Astrocyte (in vitro differentiated cells and primary cell): Measurements from ENCODE around the gene TMEM33. TPM values are rescaled to one million over a fixed set of nuclear protein-coding genes. Genes with fewer than 3 reads are reported as not detected.
"Not testable (repeated sequence)": the region's sequence is repeated elsewhere in the genome, so short reads cannot be mapped to it uniquely, and the experiment has no call there.

Source experiments
- DNase-seq: peaks from one replicate; pipeline ENCODE4 v3.0.0-alpha.2; 2010; ENCODE audit warnings: low read depth
- FAIRE-seq: peaks from 2 replicates; lab custom pipeline; 2011; peaks lifted over from hg19 to GRCh38; lab: Jason Lieb, UNC
- H2AFZ ChIP-seq: 2 replicates; pipeline ENCODE4 v1.6.0; 2012; ENCODE audit warnings: low read depth, low read length, inconsistent platforms
- H3K27ac ChIP-seq: 2 replicates; pipeline ENCODE4 v1.5.1; 2011; ENCODE audit warnings: low read depth, low read length, inconsistent platforms
- H3K27me3 ChIP-seq: 2 replicates; pipeline ENCODE4 v1.6.0; 2011; ENCODE audit warnings: low read length, inconsistent platforms; ENCODE audit not compliant: insufficient read depth
- H3K36me3 ChIP-seq: 2 replicates; pipeline ENCODE4 v1.5.1; 2011; ENCODE audit warnings: low read length, inconsistent platforms; ENCODE audit not compliant: insufficient read depth
- H3K4me1 ChIP-seq: 2 replicates; pipeline ENCODE4 v1.5.1; 2011; ENCODE audit warnings: low read length, inconsistent platforms; ENCODE audit not compliant: insufficient read depth
- H3K4me2 ChIP-seq: 2 replicates; pipeline ENCODE4 v1.6.0; 2012; ENCODE audit warnings: low read length, inconsistent platforms
- H3K4me3 ChIP-seq: 2 replicates; pipeline ENCODE4 v1.5.1; 2011; ENCODE audit warnings: low read depth, mild to moderate bottlenecking, low read length, inconsistent platforms; ENCODE audit not compliant: insufficient read depth
- H3K79me2 ChIP-seq: 2 replicates; pipeline ENCODE4 v1.6.0; 2012; ENCODE audit warnings: mild to moderate bottlenecking, low read length, inconsistent platforms; ENCODE audit not compliant: insufficient read depth
- H3K9ac ChIP-seq: 2 replicates; pipeline ENCODE4 v1.6.0; 2012; ENCODE audit warnings: mild to moderate bottlenecking, low read length, inconsistent platforms
- H3K9me3 ChIP-seq: 2 replicates; pipeline ENCODE4 v1.5.1; 2012; ENCODE audit warnings: low read depth, mild to moderate bottlenecking, low read length, inconsistent platforms; ENCODE audit not compliant: insufficient read depth
- H4K20me1 ChIP-seq: 2 replicates; pipeline ENCODE4 v1.6.0; 2012; ENCODE audit warnings: low read length, inconsistent platforms; ENCODE audit not compliant: insufficient read depth
- H3K27ac Mint-ChIP-seq: one replicate; pipeline ENCODE4 v1.8.0; 2021; ENCODE audit warnings: mild to moderate bottlenecking, mixed read lengths; ENCODE audit not compliant: unreplicated experiment
- H3K27me3 Mint-ChIP-seq: one replicate; pipeline ENCODE4 v1.8.0; 2021; ENCODE audit warnings: low read depth, mixed read lengths; ENCODE audit not compliant: unreplicated experiment
- H3K36me3 Mint-ChIP-seq: one replicate; pipeline ENCODE4 v1.8.0; 2021; ENCODE audit warnings: low read depth, mixed read lengths; ENCODE audit not compliant: unreplicated experiment
- H3K4me1 Mint-ChIP-seq: one replicate; pipeline ENCODE4 v1.8.0; 2021; ENCODE audit warnings: low read depth, mixed read lengths; ENCODE audit not compliant: unreplicated experiment
- H3K4me3 Mint-ChIP-seq: one replicate; pipeline ENCODE4 v1.8.0; 2021; ENCODE audit warnings: mild to moderate bottlenecking, moderate library complexity, mixed read lengths; ENCODE audit not compliant: unreplicated experiment
- H3K9me3 Mint-ChIP-seq: one replicate; pipeline ENCODE4 v1.8.0; 2021; ENCODE audit warnings: mild to moderate bottlenecking, mixed read lengths; ENCODE audit not compliant: unreplicated experiment
- CTCF ChIP-seq: IDR thresholded peaks from 2 replicates; pipeline ENCODE4 v1.5.1; 2011; ENCODE audit warnings: low read depth, mild to moderate bottlenecking, inconsistent platforms, low read length, moderate library complexity; ENCODE audit not compliant: insufficient read depth
- EZH2 ChIP-seq: IDR thresholded peaks from 2 replicates; pipeline ENCODE4 v1.6.1; 2012; ENCODE audit warnings: mild to moderate bottlenecking, low read length, inconsistent platforms; ENCODE audit not compliant: insufficient read depth
- total RNA-seq: library from RNA; stranded (reverse); gene quantifications from 2 replicates; pipeline ENCODE4 v1.2.1, GENCODE V29; 2021

TMEM33 gene
- total RNA-seq, 1 donor from 2014 or later, result 84.0 TPM

GRCh38 chr4:41912546-41912945, 22.7 kb upstream of the TMEM33 start:
- Mint-ChIP-seq H3K4me3 (no peak overlapping the region), H3K27me3 (no peaks in the 10 kb centered on the region), H3K9me3 (no peaks in the 10 kb centered on the region), H3K36me3 (no peaks in the 10 kb centered on the region), H3K4me1 (peaks cover 4% of the 10 kb centered on the region), H3K27ac (no peak overlapping the region)
- no peak for FAIRE-seq
- DNase-seq, result no peak
- H3K27me3 ChIP-seq, result no peaks in the 10 kb centered on the region
- no peaks in the 10 kb centered on the region for H3K36me3 ChIP-seq
- no peaks in the 10 kb centered on the region for H3K4me1 ChIP-seq
- H4K20me1 ChIP-seq, result no peaks in the 10 kb centered on the region
- TF ChIP-seq CTCF, result no peak
- TF ChIP-seq EZH2, result no peak
- no peak overlapping the region for H2AFZ ChIP-seq
- H3K27ac ChIP-seq, result no peak overlapping the region
- no peaks in the 10 kb centered on the region for H3K9me3 ChIP-seq
- no peak overlapping the region for H3K9ac ChIP-seq
- H3K4me2 ChIP-seq, result no peak overlapping the region
- H3K4me3 ChIP-seq, result no peak overlapping the region
- H3K79me2 ChIP-seq, result no peaks in the 10 kb centered on the region

- no peak overlapping the region for H3K4me2 ChIP-seq
- H3K4me1 ChIP-seq, result no peaks in the 10 kb centered on the region
- no peak overlapping the region for H3K4me3 ChIP-seq
- no peaks in the 10 kb centered on the region for H4K20me1 ChIP-seq
- H3K36me3 Mint-ChIP-seq, result no peaks in the 10 kb centered on the region
- FAIRE-seq, result no peak
- no peaks in the 10 kb centered on the region for H3K9me3 ChIP-seq
- H3K9me3 Mint-ChIP-seq, result no peaks in the 10 kb centered on the region
- TF ChIP-seq EZH2, result no peak
- no peak for TF ChIP-seq CTCF
- no peak overlapping the region for H3K27ac ChIP-seq
- H3K36me3 ChIP-seq, result no peaks in the 10 kb centered on the region
- H3K27me3 Mint-ChIP-seq, result no peaks in the 10 kb centered on the region
- H3K4me3 Mint-ChIP-seq, result no peak overlapping the region
- H3K27ac Mint-ChIP-seq, result no peak overlapping the region
- H3K9ac ChIP-seq, result no peak overlapping the region
- no peak for DNase-seq
- H3K4me1 Mint-ChIP-seq, result peaks cover 4% of the 10 kb centered on the region
- H3K79me2 ChIP-seq, result no peaks in the 10 kb centered on the region
- no peaks in the 10 kb centered on the region for H3K27me3 ChIP-seq
- H2AFZ ChIP-seq, result no peak overlapping the region
Measured at GRCh38 chr4:41913509-41913908, 21.7 kb upstream of the TMEM33 start.

GRCh38 chr4:41918278-41918677, 17.0 kb upstream of the TMEM33 start:
- H3K4me3 ChIP-seq, result no peak overlapping the region
- FAIRE-seq (no peak), DNase-seq (no peak)
- Mint-ChIP-seq H3K9me3 (peaks cover 4% of the 10 kb centered on the region), H3K36me3 (no peaks in the 10 kb centered on the region), H3K27ac (no peak overlapping the region), H3K4me1 (no peaks in the 10 kb centered on the region), H3K27me3 (peaks cover 6% of the 10 kb centered on the region), H3K4me3 (no peak overlapping the region)
- no peaks in the 10 kb centered on the region for H3K79me2 ChIP-seq
- no peak overlapping the region for H2AFZ ChIP-seq
- no peaks in the 10 kb centered on the region for H3K9me3 ChIP-seq
- no peaks in the 10 kb centered on the region for H3K4me1 ChIP-seq
- no peaks in the 10 kb centered on the region for H4K20me1 ChIP-seq
- no peaks in the 10 kb centered on the region for H3K27me3 ChIP-seq
- no peak overlapping the region for H3K9ac ChIP-seq
- no peak overlapping the region for H3K4me2 ChIP-seq
- H3K36me3 ChIP-seq, result no peaks in the 10 kb centered on the region
- TF ChIP-seq EZH2 (no peak), CTCF (no peak)
- H3K27ac ChIP-seq, result no peak overlapping the region

- not testable (repeated sequence) for H3K4me3 ChIP-seq, H3K9me3 Mint-ChIP-seq, H3K36me3 Mint-ChIP-seq, H2AFZ ChIP-seq, FAIRE-seq, H3K9me3 ChIP-seq, H3K4me2 ChIP-seq, H3K4me3 Mint-ChIP-seq, H3K9ac ChIP-seq, H3K27ac Mint-ChIP-seq, H3K79me2 ChIP-seq, H3K36me3 ChIP-seq, H3K27me3 ChIP-seq, H3K27ac ChIP-seq, H3K4me1 ChIP-seq, H3K4me1 Mint-ChIP-seq, DNase-seq, H3K27me3 Mint-ChIP-seq, H4K20me1 ChIP-seq
Measured at GRCh38 chr4:41920416-41920815, 14.8 kb upstream of the TMEM33 start.
